HepG2 (cell line): ENCODE data around the gene NUDT13. TPM values are rescaled to one million over a fixed set of nuclear protein-coding genes. Genes with fewer than 3 reads are reported as not detected.

ENCODE experiments used
- AGO1 ChIP-seq: fragments of 200-400 bp; formaldehyde crosslinking; IDR thresholded peaks from 2 replicates; pipeline ENCODE4 v1.6.1; 2017; ENCODE audit warnings: mild to moderate bottlenecking, low read depth, low read length, moderate library complexity; ENCODE audit not compliant: poor library complexity, severe bottlenecking
- CEBPB ChIP-seq: IDR thresholded peaks from 2 replicates; pipeline ENCODE4 v1.6.1; 2011; ENCODE audit warnings: low read depth, low read length, improper control_type of control experiment, borderline replicate concordance
- GFI1 ChIP-seq: sonication (generic); formaldehyde crosslinking; IDR thresholded peaks from 2 replicates; pipeline ENCODE4 v1.5.0; 2020; ENCODE audit warnings: missing genetic modification reagents, mild to moderate bottlenecking, borderline replicate concordance
- HHEX ChIP-seq: IDR thresholded peaks from 2 replicates; pipeline ENCODE4 v1.6.1; 2016; ENCODE audit warnings: control low read depth
- HOXA7 ChIP-seq: sonication (generic); formaldehyde crosslinking; IDR thresholded peaks from 2 replicates; pipeline ENCODE4 v1.8.1; 2022; ENCODE audit warnings: mild to moderate bottlenecking, missing genetic modification reagents, moderate library complexity
- IRF2 ChIP-seq: IDR thresholded peaks from 2 replicates; pipeline ENCODE4 v1.6.1; 2018; ENCODE audit warnings: missing genetic modification reagents, missing compliant biosample characterization
- JUN ChIP-seq: sonication (generic); formaldehyde crosslinking; IDR thresholded peaks from 2 replicates; pipeline ENCODE4 v1.4.0; 2020; ENCODE audit warnings: mild to moderate bottlenecking, missing genetic modification reagents
- NCOA1 ChIP-seq: sonication (generic); formaldehyde crosslinking; IDR thresholded peaks from 2 replicates; pipeline ENCODE4 v1.9.0; 2021; ENCODE audit warnings: missing genetic modification reagents
- NFIC ChIP-seq: IDR thresholded peaks from 2 replicates; pipeline ENCODE4 v1.6.1; 2012; ENCODE audit warnings: mild to moderate bottlenecking, low read length, inconsistent platforms
- NFYB ChIP-seq: sonication (generic); formaldehyde crosslinking; IDR thresholded peaks from 2 replicates; pipeline ENCODE4 v1.4.0; 2020; ENCODE audit warnings: missing genetic modification reagents
- NR2F2 ChIP-seq: IDR thresholded peaks from 2 replicates; pipeline ENCODE4 v1.6.1; 2012; ENCODE audit warnings: low read depth, inconsistent platforms, borderline replicate concordance
- POLR2A ChIP-seq, 2 experiments: IDR thresholded peaks; 2 replicates each; pipeline ENCODE4 v1.6.1; 2011; ENCODE audit warnings: low read depth in 2 of 2, low read length in 2 of 2, mild to moderate bottlenecking in 1 of 2, moderate library complexity in 1 of 2; ENCODE audit not compliant: insufficient read depth in 1 of 2
- SALL1 ChIP-seq: sonication (generic); formaldehyde crosslinking; IDR thresholded peaks from 2 replicates; pipeline ENCODE4 v1.8.0; 2022; ENCODE audit warnings: mild to moderate bottlenecking, missing genetic modification reagents
- SIX1 ChIP-seq: sonication (generic); formaldehyde crosslinking; IDR thresholded peaks from 2 replicates; pipeline ENCODE4 v1.4.0; 2020; ENCODE audit warnings: missing genetic modification reagents, borderline replicate concordance
- SMAD3 ChIP-seq: sonication (generic); formaldehyde crosslinking; IDR thresholded peaks from 2 replicates; pipeline ENCODE4 v1.4.0; 2020; ENCODE audit warnings: missing genetic modification reagents
- SMARCE1 ChIP-seq: fragments of 450-650 bp; IDR thresholded peaks from 2 replicates; pipeline ENCODE4 v1.6.1; 2017; ENCODE audit warnings: borderline replicate concordance
- SOX6 ChIP-seq, 2 experiments: fragments of 450-650 bp in 1 of 2; sonication (generic) in 1 of 2; formaldehyde crosslinking in 1 of 2; IDR thresholded peaks; 2 replicates each; pipeline versions ENCODE4 v1.4.0 to v1.6.1; 2017 to 2020; ENCODE audit warnings: antibody characterized with exemption in 1 of 2, mild to moderate bottlenecking in 1 of 2, missing genetic modification reagents in 1 of 2
- ZBTB20 ChIP-seq: sonication (generic); formaldehyde crosslinking; IDR thresholded peaks from 2 replicates; pipeline ENCODE4 v1.8.1; 2023; ENCODE audit warnings: missing genetic modification reagents, low read depth, mild to moderate bottlenecking, borderline replicate concordance
- ZBTB21 ChIP-seq: sonication (generic); formaldehyde crosslinking; IDR thresholded peaks from 2 replicates; pipeline ENCODE4 v1.4.0; 2020; ENCODE audit warnings: missing genetic modification reagents
- ZNF138 ChIP-seq: sonication (generic); formaldehyde crosslinking; IDR thresholded peaks from 2 replicates; pipeline ENCODE4 v1.5.0; 2020; ENCODE audit warnings: mild to moderate bottlenecking, low read depth, missing genetic modification reagents
- ZNF205 ChIP-seq: IDR thresholded peaks from 2 replicates; pipeline ENCODE4 v1.6.1; 2018; ENCODE audit warnings: missing biosample characterization, missing genetic modification reagents
- ZNF337 ChIP-seq: sonication (generic); formaldehyde crosslinking; IDR thresholded peaks from 2 replicates; pipeline ENCODE4 v1.5.1; 2020; ENCODE audit warnings: missing genetic modification reagents, low read depth, mild to moderate bottlenecking, borderline replicate concordance
- ZNF343 ChIP-seq: sonication (generic); formaldehyde crosslinking; IDR thresholded peaks from 2 replicates; pipeline ENCODE4 v1.4.0; 2020; ENCODE audit warnings: mild to moderate bottlenecking, missing genetic modification reagents
- ZNF605 ChIP-seq: sonication (generic); formaldehyde crosslinking; IDR thresholded peaks from 2 replicates; pipeline ENCODE4 v1.8.0; 2022; ENCODE audit warnings: mild to moderate bottlenecking, missing genetic modification reagents
- ZNF629 ChIP-seq: sonication (generic); formaldehyde crosslinking; conservative IDR thresholded peaks from 2 replicates; pipeline ENCODE4 v1.5.0; 2020; ENCODE audit warnings: missing genetic modification reagents
- ZNF709 ChIP-seq: sonication (generic); formaldehyde crosslinking; IDR thresholded peaks from 2 replicates; pipeline ENCODE4 v1.5.0; 2020; ENCODE audit warnings: mild to moderate bottlenecking, missing genetic modification reagents
- ZNF781 ChIP-seq: sonication (generic); formaldehyde crosslinking; IDR thresholded peaks from 2 replicates; pipeline ENCODE4 v1.5.1; 2020; ENCODE audit warnings: borderline replicate concordance, mild to moderate bottlenecking, missing genetic modification reagents; ENCODE audit errors: not compliant biosample characterization
- ZNF792 ChIP-seq: IDR thresholded peaks from 2 replicates; pipeline ENCODE4 v1.6.1; 2016
- ZNF850 ChIP-seq: sonication (generic); formaldehyde crosslinking; conservative IDR thresholded peaks from 2 replicates; pipeline ENCODE4 v1.9.0; 2021; ENCODE audit warnings: mild to moderate bottlenecking, missing genetic modification reagents
- polyA plus RNA-seq, 8 experiments: library from polyadenylated mRNA; depleted of rRNA in 3 of 8; stranded (reverse) in 7 of 8; unstranded in 1 of 8; fragments of >200 nt; fragmentation: Illumina TruSeq in 4 of 8; extraction: Trizol in 4 of 8; gene quantifications; 2 replicates each; pipeline versions ENCODE4 v1.2.1 to v1.2.3, GENCODE V29; 2011 to 2016; ENCODE audit warnings: low read depth in 4 of 8, missing spikeins in 1 of 8, mixed read lengths in 1 of 8; ENCODE audit not compliant: insufficient read depth in 1 of 8
- total RNA-seq, 5 experiments: library from RNA; depleted of rRNA; stranded (reverse); fragments of >200 nt; fragmentation: Illumina TruSeq; extraction: Trizol; gene quantifications; 2 replicates each; pipeline ENCODE4 v1.2.3, GENCODE V29; 2016; ENCODE audit warnings: low read depth in 1 of 5
- TF ChIP-seq, protein P1 (sequence below): sonication (generic); IDR thresholded peaks from 2 replicates; pipeline ENCODE4 v1.6.1; 2016; ENCODE audit warnings: low read depth, borderline replicate concordance
- TF ChIP-seq, protein P2 (sequence below): sonication (generic); formaldehyde crosslinking; IDR thresholded peaks from 2 replicates; pipeline ENCODE4 v1.5.1; 2020; ENCODE audit warnings: missing genetic modification reagents, mild to moderate bottlenecking, borderline replicate concordance

Gene NUDT13
- total and polyA plus RNA-seq, 2 of the 13 experiments (the other 11 are each of a cell fraction or from before 2014, with no cell fraction given) = 4.2 to 6.5 TPM

DNA sequence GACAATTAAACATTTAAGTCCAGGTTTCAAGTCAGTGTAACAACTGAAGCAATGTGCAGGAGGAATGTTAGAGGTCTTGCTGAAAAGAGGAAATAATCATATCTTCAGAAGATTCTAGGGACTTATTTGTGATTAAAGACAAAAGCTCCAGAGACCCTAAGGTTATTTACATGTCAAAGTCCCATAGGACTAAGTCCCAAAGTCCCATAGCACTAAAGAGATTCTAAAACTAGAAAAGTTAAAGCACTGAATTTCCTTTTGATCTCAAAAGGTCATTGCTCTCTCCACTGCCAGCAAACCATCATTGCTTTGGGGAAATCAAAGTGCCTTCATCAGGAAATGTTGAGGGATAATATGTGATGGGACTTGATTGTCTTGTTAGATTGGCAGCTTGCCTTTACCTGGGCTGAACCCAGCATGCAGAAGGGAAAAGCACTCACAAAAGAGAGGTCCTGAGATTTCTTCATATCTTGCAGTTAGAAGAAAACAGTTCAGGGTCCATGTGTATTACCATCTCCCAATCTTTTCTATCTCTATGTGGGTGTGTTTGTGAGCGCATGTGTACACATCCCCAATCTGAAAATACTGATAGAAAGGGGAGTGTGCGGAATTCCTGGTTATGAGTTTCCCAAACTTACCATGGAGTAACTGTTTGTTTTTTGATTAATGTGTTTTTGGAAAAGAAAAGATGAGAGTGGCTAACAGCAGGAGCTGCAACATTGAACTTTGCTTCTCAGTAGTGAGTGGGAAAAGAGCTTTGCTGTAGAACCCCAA, 21.8 kb downstream of the NUDT13 start (continued):
- TF ChIP-seq, protein P1, sequence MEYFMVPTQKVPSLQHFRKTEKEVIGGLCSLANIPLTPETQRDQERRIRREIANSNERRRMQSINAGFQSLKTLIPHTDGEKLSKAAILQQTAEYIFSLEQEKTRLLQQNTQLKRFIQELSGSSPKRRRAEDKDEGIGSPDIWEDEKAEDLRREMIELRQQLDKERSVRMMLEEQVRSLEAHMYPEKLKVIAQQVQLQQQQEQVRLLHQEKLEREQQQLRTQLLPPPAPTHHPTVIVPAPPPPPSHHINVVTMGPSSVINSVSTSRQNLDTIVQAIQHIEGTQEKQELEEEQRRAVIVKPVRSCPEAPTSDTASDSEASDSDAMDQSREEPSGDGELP = no peak; the same call in 1 of the 2 replicates
- TF ChIP-seq ZBTB20 (CRISPR knock-in tag) (peak; percentile 46; the same call in 1 of the 2 replicates), ZNF781 (CRISPR knock-in tag) (no peak), NCOA1 (CRISPR knock-in tag) (no peak), POLR2A (IDR thresholded peaks at IDR 0.05; ENCODE audit: insufficient read depth in 1 of 2, low read depth in 2 of 2, low read length in 2 of 2) (no peak), IRF2 (CRISPR knock-in tag) (peak; percentile 60; the same call in 1 of the 2 replicates), ZNF337 (CRISPR knock-in tag) (no peak), NFIC (peak; percentile 86; the same call in 1 of the 2 replicates), JUN (CRISPR knock-in tag) (peak; percentile 60; the same call in 1 of the 2 replicates), NR2F2 (peak; percentile 46), ZNF138 (CRISPR knock-in tag) (no peak), SALL1 (CRISPR knock-in tag) (peak; percentile 93), NFYB (CRISPR knock-in tag) (no peak), ZNF343 (CRISPR knock-in tag) (no peak), ZNF792 (CRISPR knock-in tag) (peak; percentile 29; the same call in 1 of the 2 replicates), SIX1 (0 out of 2 replicates have a peak, but pooled peaks have one; percentile 72), ZNF629 (0 out of 2 replicates have a peak, but pooled peaks have one; percentile 9), ZNF205 (peak; percentile 56; the same call in 1 of the 2 replicates), SMAD3 (CRISPR knock-in tag) (peak; percentile 83), AGO1 (no peak), ZNF850 (no peak), CEBPB (peak; percentile 57; the same call in 1 of the 2 replicates), SMARCE1 (no peak), SOX6 (IDR thresholded peaks at IDR 0.05) (no peak), SOX6 (CRISPR knock-in tag; IDR thresholded peaks at IDR 0.05) (peak; percentile 96), ZNF605 (no peak), HOXA7 (no peak), GFI1 (CRISPR knock-in tag) (peak; percentile 99), ZBTB21 (CRISPR knock-in tag) (no peak), ZNF709 (CRISPR knock-in tag) (no peak), HHEX (CRISPR knock-in tag) (peak; percentile 58)
- TF ChIP-seq, protein P2, sequence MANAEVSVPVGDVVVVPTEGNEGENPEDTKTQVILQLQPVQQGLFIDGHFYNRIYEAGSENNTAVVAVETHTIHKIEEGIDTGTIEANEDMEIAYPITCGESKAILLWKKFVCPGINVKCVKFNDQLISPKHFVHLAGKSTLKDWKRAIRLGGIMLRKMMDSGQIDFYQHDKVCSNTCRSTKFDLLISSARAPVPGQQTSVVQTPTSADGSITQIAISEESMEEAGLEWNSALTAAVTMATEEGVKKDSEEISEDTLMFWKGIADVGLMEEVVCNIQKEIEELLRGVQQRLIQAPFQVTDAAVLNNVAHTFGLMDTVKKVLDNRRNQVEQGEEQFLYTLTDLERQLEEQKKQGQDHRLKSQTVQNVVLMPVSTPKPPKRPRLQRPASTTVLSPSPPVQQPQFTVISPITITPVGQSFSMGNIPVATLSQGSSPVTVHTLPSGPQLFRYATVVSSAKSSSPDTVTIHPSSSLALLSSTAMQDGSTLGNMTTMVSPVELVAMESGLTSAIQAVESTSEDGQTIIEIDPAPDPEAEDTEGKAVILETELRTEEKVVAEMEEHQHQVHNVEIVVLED = peak; percentile 40; the same call in 1 of the 2 replicates
